GM19025 (cell line): ENCODE results near the gene BTNL2.
"Not testable (repeated sequence)": the region's sequence is repeated elsewhere in the genome, so short reads cannot be mapped to it uniquely, and the experiment has no call there.

Source experiments
- ATAC-seq: cut with Tn5 transposase; IDR thresholded peaks from one replicate; pipeline ENCODE4 v1.9.1; 2021; ENCODE audit warnings: mild to moderate bottlenecking, low read depth, moderate library complexity; ENCODE audit not compliant: unreplicated experiment

The BTNL2 gene, protein sequence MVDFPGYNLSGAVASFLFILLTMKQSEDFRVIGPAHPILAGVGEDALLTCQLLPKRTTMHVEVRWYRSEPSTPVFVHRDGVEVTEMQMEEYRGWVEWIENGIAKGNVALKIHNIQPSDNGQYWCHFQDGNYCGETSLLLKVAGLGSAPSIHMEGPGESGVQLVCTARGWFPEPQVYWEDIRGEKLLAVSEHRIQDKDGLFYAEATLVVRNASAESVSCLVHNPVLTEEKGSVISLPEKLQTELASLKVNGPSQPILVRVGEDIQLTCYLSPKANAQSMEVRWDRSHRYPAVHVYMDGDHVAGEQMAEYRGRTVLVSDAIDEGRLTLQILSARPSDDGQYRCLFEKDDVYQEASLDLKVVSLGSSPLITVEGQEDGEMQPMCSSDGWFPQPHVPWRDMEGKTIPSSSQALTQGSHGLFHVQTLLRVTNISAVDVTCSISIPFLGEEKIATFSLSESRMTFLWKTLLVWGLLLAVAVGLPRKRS

DNA sequence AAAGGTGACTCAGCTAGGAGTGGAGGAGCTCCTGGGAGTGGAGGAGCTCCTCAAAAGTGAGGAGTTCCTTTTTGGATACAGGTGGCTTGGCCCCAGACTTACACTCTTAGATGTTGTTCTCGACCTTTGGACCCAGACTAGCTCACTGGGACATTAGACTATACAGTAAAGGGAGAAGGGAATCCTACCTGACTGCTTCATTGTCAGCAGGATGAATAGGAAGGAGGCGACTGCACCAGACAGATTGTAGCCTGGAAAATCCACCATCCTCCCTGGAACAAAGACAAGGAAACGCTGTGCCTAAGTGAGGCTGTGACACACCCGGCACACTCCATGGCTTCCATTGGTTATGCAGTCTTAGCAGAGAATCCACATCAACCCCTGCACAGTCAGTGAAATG is at the start of gene BTNL2:
Gene BTNL2, minus strand, starts transcription at position 325 of the 400 bp plus-strand sequence. Its CDS starts 58 bp downstream, at position 267.
- no peak for ATAC-seq

- no peak for ATAC-seq
Measured at GRCh38 chr6:32449088-32449736, 42.2 kb upstream of the BTNL2 start.

- ATAC-seq: no peak
Measured at GRCh38 chr6:32447932-32448331, 41.0 kb upstream of the BTNL2 start.

DNA sequence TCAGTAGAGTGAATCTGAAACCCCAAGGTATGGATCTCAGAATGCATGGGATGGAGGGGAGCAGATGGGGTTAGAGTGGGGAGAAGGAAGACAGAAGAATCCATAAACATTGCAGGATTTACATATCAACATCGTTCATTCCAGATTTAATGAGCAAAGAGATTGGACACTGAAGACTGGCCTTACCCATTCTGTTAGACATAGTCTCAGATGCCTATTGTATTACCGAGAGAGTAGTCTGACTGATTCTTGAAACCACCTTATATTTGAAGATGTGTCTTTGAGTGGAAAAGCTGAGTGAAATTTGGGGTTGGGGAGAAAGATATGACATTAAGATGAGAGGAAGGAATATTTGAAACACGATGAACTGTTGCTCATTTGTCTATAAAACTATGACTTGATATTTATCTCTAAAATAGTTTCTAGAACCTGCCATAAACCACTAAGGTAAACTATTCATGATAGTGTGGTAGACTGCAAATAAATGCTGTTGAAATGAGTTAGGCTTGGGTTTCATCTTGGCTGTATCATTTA is 38.4 kb upstream of the BTNL2 start:
- no peak for ATAC-seq

DNA sequence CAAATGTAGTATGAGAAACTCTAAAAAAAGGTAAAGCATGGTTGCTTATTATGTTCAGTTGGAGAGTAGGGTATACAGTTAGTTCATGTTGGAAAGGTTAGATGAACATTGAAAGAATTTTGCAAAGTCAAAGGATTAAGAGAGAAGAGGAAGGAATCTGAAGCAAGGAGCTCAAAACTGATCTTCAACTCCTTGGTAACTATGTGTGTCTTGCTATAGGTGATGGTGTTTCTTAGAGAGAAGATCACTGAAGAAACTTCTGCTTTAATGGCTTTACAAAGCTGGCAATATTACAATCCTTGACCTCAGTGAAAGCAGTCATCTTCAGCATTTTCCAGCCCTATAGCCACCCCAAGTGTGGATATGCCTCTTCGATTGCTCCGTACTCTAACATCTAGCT is 37.5 kb upstream of the BTNL2 start:
- ATAC-seq: no peak

DNA sequence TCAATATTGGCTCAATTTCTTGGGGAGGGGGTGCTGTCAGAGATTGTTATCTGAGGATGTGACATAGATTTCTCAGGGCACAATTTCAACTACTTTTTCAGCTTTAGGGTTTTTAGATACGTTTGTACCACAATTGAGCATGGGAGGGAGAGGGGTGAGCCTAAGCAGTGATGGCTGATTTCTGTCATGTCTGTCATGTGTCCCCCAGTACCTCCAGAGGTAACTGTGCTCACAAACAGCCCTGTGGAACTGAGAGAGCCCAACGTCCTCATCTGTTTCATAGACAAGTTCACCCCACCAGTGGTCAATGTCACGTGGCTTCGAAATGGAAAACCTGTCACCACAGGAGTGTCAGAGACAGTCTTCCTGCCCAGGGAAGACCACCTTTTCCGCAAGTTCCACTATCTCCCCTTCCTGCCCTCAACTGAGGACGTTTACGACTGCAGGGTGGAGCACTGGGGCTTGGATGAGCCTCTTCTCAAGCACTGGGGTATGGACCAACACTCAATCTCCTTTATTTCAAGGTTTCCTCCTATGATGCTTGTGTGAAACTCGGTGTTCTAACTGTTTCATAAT is 36.1 kb upstream of the BTNL2 start:
- ATAC-seq: no peak

DNA sequence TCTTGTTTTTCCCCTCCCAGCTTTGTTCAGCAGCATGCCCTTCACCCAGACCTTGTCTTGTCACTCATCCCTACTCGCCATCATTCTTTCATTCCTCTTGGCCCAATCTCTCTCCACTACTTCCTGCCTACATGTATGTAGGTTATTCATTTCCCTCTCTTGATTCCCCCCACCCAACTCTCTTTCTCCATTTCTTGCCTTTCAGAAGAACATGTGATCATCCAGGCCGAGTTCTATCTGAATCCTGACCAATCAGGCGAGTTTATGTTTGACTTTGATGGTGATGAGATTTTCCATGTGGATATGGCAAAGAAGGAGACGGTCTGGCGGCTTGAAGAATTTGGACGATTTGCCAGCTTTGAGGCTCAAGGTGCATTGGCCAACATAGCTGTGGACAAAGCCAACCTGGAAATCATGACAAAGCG is 35.3 kb upstream of the BTNL2 start:
- ATAC-seq: no peak

GRCh38 chr6:32439602-32440214 is 32.7 kb upstream of the BTNL2 start, which contains the start of gene HLA-DRA:
Gene HLA-DRA (plus strand): TSS chr6:32439887. CDS start chr6:32439951, 64 bp downstream.
- ATAC-seq: peak; percentile 51

DNA sequence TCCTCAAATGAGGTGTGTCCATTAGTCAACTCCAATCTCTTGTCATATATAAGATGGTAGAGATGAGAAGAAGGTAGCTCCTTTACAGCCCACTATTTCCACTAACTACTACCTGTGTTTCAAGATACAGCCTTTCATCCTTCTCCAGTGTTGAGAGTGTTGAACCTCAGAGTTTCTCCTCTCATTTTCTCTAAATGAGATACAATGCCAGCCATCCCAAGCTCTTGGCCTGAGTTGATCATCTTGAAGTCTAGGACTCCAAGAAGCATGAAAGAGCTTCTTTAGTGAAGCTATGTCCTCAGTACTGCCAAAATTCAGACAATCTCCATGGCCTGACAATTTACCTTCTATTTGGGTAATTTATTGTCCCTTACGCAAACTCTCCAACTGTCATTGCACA is 32.2 kb upstream of the BTNL2 start:
- no peak for ATAC-seq

GRCh38 chr6:32436995-32437836 is 30.2 kb upstream of the BTNL2 start:
- ATAC-seq: peak; percentile 67

DNA sequence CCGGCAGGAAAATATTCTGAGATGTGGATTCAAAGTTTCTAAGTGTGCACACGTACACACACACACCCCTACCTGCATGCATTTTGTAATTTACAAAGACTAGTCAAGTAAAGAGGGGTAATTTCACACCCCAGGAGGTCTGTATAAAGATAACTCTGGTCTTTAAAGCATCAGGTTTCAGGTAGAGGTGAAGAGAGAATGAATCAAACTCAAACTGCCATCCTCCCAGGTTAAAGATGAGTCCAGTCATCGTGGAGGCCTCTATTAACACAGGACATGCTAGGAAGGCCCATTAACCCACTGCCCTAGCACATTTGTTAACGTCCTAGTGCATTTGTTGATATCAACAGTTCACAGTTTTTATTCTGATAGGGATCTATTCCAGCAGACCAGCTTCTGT is 29.2 kb upstream of the BTNL2 start:
- no peak for ATAC-seq

DNA sequence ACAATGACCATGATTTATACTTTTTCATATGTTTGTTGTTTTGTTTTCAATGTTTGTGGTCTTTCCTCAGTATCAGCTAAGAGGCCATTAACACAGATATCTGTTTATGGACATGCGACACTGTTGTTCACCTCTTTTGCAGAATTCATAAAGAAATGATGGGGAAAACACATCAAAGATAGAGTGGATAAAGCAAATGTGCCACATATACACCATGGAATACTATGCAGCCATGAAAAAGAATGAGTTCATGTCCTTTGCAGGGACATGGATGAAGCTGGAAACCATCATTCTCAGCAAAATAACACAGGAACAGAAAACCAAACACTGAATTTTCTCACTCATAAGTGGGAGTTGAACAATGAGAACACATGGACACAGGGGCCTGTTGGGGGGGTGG is 27.0 kb upstream of the BTNL2 start:
- not testable (repeated sequence) for ATAC-seq

- ATAC-seq: no peak
Measured at GRCh38 chr6:32432050-32432450, 25.1 kb upstream of the BTNL2 start.

GRCh38 chr6:32431142-32431541 is 24.2 kb upstream of the BTNL2 start:
- ATAC-seq: no peak

GRCh38 chr6:32430179-32430578 is 23.2 kb upstream of the BTNL2 start:
- ATAC-seq: no peak

DNA sequence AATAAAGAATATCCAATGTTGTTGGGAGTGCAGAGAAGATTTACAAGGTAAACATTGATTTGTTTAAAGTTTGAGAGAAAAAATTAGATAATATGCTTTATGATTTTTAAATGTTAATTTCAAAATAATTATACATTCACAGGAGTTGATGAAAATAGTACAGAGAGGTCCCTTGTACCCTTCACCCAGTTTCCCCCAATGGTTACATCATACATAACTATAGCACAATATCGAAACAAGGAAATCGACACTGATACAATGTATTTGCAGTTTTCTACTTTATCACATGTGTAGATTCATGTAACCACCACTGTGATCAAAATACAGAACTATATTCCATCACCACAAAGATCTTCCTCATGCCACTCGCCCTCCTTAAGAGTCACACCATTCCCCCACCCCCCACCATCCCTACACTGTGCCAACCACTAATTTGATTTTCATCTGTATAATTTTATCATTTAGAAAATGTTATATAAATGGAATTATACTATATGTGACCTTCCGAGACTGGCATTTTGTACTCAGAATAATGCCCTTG is 21.0 kb upstream of the BTNL2 start:
- ATAC-seq: no peak

DNA sequence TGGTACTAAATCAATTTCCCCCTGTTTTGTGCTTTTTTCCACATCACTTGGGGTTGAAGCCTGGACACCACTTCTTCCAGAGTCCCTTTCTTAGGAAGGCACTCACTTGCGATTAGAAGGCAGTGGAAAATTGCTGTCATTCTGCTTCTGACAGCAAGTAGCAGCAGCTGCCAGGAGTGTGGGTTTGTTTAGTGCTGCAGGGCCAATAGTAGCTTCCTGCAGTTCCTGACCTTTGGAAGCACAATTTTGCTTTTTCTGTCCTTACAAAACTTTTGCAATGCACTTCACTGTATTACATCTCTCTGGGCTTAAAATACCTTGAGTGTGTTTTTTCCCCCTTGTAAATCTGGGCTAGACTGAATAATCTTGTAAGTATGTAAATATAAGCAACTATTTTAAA is 20.2 kb upstream of the BTNL2 start:
- no peak for ATAC-seq

DNA sequence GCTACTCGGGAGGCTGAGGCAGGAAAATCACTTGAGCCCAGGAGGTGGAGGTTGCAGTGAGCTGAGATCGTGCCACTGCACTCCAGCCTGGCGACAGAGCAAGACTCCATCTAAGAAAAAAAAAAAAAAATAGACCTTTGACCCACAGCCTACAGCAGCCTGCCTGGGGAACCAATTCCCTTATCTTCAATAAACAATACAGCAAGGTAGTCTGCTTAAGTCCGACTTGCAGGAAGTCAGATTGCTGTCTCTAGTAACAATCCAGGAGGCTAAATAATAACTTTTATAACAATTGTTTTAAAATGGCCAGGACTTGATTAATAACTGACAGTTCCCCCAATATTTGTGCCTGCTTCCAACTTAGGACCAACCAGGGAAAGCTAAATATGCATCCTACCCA is 19.4 kb upstream of the BTNL2 start:
- no peak for ATAC-seq

GRCh38 chr6:32424589-32425300 is 17.8 kb upstream of the BTNL2 start:
- ATAC-seq: no peak
